Retina (tissue), 1 donor: ENCODE results near the gene GGA1.
"Not testable (repeated sequence)": the region's sequence is repeated elsewhere in the genome, so short reads cannot be mapped to it uniquely, and the experiment has no call there.

Experiments used
- DNase-seq: peaks from one replicate; pipeline ENCODE4 v3.0.0-alpha.2; 2016

The GGA1 gene

DNA sequence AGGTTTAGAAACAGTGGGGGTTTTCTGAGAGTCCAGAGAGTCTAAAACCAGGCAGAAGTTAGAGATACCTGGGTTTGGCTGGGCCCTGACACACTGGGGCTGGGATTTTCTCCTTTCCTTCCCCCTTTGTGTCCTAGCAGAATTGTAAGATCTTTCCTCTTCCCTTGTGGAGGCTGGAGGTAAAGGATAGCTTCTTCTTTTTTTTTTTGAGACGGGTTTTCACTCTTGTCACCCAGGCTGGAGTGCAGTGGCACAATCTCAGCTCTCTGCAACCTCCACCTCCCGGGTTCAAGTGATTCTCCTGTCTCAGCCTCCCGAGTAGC, 1.5 kb downstream of the GGA1 start:
- DNase-seq, result not testable (repeated sequence)

GRCh38 chr22:37610480-37611129, 2.0 kb downstream of the GGA1 start:
- DNase-seq, result no peak

DNA sequence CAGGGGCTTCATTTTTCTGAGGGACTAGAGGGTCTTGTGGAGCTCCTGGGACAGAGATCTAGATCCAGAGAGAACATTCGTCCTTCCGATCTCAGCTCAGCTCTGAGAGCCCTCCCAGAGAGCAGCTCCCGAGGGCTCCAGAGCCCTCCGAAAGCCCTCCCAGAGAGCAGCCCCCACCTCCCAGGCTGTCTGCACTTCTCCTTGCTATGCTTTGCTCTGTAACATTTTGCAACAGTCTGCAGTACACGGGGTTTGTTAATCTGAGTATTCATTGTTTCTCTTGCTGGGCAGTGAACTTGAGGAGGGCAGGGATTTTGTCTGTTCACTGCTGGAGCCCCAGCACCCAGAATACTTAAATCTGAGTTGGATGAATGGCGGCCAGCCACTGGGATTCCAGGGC, 2.6 kb downstream of the GGA1 start:
- DNase-seq, result no peak

DNA sequence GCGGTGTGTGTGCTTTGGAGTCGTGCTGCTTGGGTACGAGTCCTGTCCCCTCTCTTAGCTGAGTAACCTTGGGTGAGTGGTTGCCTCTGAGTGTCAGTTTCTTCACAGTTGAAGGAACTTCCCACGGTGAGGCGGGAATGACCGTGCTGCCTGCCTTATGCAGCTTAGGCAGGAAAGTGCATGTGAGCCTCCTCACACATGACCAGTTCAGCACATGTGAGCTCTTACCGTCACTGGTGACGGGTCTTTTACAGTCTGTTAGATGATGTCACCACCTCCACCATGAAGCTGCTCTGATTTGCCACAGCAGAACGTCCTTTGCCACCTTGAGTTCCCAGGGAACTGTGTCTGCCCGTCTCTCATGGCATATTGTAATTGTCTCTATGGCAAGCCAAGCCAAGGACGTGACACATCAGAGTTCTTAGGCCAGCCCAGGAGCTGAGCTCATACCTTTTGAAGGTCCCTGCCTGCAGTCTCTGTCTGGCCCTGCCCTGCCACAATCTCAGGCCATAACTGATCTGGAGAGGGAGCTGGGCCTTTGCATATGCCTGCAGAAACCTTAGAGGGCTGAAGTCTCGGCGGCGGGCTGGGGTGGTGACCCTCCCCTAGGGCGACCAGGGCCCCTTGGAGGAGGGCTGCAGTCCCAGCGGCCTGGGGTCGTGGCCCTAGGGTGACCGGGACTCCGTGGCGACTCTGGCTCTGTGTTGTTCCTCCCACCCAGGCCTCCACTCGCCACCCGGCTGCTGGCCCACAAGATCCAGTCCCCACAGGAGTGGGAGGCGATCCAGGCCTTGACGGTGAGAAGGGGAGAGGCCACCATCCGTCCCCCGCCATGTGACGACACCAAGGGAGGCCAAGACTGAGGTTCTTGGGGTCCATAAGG, 7.8 kb downstream of the GGA1 start:
- no peak for DNase-seq

GRCh38 chr22:37617431-37617830, 8.8 kb downstream of the GGA1 start:
- DNase-seq, result no peak

DNA sequence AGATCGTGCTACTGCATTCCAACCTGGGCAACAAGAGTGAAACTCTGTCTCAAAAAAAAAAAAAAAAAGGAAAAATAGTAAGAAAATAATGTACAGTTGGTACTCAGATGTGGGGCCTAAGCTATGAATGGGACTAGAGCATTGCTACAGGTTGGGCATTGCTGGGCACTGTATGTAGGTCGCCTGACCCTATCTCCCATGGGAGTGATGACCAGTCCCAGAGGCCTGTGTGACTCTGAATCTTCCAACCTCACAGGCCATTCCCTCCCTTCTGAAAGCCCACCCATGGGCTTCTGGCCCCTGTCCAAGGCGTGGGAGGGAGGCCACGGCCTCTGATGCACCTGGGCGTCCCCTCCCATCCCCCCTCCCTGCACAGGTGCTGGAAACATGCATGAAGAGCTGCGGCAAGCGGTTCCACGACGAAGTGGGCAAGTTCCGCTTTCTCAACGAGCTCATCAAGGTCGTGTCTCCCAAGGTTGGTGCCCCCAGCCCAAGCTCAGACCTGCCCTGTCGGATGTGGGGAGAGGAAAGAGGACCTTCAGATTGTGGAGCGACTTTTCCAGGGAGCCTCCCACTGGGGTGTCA, 9.5 kb downstream of the GGA1 start:
- DNase-seq, result no peak

DNA sequence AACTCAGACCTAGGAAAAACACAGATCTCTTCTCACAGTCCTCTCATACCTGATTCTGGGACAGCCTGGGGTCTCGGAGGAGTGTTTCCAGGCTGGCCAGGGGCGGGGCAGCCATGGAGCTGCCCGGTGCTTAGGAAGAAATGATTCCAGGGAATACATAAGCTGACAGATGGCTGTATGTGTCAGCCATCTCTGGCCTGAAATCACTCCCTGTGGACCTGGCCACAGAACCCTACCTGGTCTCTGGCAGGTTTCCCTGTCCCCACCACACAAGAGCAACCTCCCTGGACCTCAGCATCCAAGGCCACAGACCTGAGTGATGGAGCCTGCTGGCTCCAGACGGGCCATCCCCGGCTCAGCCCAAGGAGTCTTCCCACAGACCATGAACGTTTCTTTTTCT, 10.0 kb downstream of the GGA1 start:
- DNase-seq, result no peak

GRCh38 chr22:37619991-37620390, 11.4 kb downstream of the GGA1 start:
- DNase-seq, result no peak

GRCh38 chr22:37621352-37621860, 12.8 kb downstream of the GGA1 start:
- no peak for DNase-seq

DNA sequence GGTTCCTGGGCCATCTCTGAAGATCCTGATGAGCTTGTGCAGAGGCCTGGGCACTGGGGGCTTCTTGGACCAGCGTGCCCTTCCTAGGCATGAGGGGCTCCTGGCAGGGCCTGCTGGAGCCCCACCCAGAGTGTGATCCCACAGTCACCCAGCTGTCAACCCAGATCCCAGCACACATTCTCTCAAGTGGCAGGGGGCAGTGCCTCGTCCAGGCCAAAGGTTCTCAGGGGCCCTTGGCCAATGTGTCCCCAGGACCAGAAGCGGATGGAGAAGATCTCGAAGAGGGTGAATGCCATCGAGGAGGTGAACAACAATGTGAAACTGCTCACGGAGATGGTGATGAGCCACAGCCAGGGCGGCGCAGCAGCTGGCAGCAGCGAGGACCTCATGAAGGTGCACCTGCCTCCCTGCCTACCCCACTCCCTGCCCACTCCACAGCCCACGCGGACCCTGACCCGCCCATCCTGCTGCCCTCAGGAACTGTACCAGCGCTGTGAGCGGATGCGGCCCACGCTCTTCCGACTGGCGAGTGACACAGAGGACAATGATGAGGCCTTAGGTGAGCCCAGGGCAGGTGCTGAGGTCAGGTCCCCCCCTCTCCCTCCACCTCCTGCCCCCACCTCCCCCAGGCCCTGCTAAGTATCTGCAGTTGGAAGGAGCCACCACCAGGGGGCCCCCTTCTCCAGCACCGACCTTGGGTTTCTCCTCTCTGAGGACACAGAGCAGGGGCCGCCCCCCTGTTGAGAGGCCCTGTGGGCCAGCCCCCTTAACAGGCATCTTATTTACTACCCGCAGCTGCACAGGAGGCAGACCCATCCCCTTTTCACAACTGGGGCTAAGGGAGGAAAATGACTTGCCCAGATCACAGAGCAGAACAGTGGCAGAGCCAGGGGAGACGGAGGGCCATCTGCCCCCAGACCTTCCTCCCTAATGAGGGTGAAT, 14.7 kb downstream of the GGA1 start:
- DNase-seq, result peak; percentile 77

DNA sequence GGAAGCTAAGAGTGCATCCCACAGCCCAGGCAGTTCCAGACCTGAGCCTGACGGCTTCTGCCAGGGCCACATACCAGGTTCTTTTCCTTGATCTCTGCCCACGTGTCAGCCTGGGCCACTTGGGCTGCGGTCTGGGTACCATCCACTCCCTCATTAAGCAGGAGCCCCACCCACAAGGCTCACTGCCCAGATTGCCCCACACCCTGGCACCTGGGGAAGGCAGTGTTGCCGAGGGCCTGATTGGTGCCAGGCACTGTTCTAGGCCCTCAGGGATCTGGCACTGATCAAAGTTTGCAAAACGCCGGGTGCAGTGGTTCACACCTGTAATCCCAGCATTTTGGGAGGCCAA, 15.4 kb downstream of the GGA1 start:
- DNase-seq, result no peak

DNA sequence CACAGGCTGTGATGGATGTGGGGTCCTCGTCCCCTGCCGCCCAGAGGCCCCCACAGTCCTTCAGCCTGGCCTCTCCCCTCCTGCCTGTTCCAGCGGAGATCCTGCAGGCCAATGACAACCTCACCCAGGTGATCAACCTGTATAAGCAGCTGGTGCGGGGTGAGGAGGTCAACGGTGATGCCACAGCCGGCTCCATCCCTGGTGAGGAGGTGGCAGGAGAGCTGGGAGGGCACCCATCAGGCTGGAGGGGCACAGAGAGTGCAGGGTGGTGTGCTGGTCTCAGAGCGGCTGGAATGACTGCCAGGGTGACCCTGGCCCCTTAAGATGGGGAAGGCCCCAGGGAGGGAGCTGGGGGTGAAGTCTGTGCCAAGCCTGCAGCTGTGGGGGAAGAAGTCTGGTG, 16.2 kb downstream of the GGA1 start:
- DNase-seq, result no peak

DNA sequence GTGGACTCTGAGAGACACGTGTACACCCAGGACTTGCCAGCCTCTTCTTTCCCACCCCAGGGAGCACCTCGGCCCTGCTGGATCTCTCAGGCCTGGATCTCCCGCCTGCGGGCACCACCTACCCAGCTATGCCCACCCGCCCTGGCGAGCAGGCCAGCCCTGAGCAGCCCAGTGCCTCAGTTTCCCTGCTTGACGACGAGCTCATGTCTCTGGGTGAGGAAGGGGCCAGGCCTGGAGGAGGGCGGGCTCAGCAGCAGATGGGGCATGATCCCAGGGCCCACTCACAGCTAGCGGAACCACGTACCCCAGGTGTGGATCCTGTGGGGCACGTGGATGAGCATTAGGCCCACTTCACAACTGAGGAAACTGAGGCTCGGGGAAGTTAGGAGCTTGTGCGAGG, 17.1 kb downstream of the GGA1 start:
- DNase-seq, result no peak

GRCh38 chr22:37626144-37626543, 17.5 kb downstream of the GGA1 start:
- no peak for DNase-seq

DNA sequence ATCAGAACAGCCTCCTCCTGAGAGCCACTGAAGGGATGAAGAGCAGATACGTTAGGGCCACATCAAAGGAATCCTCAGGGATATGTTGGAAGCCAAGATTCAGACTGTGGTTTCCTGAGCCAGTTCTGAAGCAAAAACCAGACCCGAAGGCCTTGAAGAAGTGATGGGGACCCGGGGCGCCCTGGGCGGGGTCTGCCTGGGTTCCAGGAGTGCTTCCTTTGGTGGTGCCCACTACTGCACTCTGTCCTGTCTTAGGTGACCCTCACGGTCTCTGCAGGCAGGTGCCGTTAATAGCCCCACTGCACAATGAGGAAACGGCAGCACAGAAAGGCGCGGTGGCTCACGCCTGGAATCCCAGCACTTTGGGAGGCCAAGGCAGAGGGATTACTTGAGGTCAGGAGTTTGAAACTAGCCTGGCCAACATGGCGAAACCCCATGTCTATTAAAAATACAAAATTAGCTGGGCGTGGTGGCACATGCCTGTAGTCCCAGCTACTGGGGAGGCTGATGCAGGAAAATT, 18.0 kb downstream of the GGA1 start:
- no peak for DNase-seq

DNA sequence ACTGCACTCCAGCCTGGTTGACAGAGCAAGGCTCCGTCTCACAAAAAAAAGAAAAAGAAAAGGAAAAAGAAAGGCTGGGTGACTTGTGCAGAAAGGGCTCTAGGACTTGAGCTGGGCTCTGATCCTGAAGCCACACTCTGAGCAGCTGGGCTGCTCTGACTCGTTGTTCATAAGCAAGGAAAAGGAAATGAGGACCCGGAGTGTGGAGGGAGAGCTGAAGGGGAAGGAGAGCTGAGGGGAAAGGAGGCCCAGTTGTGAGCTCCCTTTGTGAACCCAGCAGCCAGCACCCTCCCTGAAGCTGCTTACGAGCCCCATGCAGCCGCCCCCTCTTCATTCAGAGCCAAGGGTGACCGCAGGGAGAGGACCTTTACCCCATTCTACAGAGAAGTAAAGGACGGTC, 18.5 kb downstream of the GGA1 start:
- DNase-seq, result no peak

GRCh38 chr22:37627545-37627944, 18.9 kb downstream of the GGA1 start:
- DNase-seq, result no peak

- DNase-seq, result no peak
Observed at GRCh38 chr22:37628830-37629229, 20.2 kb downstream of the GGA1 start.

- DNase-seq, result no peak
Observed at GRCh38 chr22:37629928-37630327, 21.3 kb downstream of the GGA1 start.

DNA sequence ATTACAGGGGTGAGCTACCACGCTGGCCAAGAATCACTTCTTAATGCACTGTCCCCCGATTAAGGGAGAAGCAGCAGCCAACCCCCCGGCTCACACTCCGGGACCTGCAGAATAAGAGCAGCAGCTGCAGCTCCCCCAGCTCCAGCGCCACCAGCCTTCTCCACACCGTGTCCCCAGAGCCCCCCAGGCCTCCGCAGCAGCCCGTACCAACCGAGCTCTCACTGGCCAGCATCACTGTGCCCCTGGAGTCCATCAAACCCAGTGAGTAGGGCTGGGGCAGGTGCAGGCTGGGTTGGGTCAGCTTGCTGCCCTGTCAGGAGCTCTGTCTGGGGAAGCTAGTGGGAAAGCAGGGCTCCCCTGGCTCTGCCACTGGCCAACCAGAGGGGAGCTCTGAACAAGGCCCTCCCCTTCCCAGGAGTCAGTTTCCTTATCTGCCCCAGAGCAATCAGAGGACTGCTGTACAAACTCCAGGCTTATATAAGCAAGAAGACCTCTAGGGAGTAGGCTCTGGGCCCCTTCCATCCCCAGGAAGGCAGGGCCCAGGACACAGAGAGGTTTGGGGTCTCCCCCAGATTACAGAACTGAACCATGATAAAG, 22.3 kb downstream of the GGA1 start:
- DNase-seq, result no peak

DNA sequence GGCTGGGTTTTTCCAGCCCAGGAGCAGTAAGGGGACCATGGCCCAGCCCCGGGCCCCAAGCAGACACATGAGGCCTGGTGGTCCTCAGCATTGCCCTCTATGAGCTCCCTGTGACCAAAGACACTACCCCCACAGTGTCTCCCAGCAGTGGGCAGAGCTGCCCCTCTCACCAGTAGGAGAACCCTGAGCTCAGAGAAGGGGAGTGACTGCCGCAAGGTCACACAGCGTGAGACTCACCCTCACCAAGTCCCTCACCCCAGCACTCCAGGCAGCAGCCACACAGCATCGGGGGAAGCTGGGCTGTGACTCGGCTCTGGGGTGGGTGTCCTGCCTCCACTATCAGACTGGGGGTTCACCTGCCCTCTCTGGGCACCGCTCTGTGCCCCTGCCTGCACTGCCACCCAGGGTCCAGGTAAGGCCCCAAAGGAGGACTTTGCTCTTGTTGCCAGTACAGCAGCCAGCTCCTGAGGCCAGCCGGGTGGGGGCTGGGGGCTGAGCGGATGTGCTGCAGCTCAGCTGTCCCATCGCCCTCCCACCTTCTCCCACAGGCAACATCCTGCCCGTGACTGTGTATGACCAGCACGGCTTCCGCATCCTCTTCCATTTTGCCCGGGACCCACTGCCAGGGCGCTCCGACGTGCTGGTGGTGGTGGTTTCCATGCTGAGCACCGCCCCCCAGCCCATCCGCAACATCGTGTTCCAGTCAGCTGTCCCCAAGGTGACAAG, 23.0 kb downstream of the GGA1 start:
- DNase-seq, result no peak
